NCI-H2171 (cell line): Measurements from ENCODE around the gene VEGFA.

Source experiments
- DNase-seq: peaks from one replicate; lab custom pipeline; 2025; lab: John Stamatoyannopoulos, UW

The VEGFA gene

DNA sequence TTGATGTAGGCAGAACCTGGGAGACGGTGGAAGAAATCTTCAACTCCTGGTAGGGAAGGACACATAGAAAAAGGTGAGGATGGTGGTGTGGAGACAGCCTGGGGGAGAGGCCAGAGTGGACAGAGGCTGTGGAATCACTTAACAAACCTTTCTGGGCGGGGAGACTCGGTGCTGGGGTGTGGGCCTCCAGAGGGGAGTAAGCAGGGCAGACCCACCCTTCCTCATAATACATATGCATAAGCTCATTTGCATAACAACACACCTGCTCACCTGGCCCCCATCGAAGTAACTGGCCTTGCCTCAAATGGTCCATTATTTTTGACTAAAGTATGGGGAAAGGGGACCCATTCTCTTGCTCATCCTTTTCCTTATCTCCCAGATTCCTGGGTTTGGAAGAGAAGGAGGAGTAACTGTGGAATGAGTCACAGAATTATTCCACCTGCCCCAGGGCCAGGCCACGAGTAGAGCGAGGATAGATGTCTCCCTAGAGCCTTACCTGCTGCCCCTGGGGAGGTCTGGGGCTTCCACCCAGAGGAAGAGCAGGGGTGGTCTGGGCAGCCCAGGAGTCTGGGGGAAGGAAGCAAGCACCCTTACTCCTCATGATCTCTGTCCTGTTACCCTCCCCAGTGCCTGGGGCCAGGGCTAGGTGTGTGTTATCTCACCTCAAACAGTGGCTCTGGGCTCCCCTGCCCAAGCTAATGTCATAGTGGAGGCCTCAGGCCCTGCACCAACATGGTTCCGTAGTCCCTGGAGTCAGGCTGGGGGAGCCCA, 10.7 kb upstream of the VEGFA start:
- DNase-seq: no peak

DNA sequence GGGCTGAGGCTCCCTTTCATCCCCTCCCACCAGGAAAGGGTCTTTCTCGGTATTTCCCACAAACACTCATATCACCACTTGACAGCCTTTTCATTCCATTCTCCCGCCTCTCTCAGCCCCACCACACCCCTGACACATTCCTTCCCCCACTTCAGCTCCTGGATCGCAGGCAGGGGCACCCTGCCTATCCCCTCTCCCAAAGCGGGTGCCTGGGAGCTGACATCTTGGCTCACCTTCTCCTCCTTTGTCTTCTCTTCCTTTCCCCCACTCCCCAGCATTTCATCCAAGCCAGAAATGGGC, 10.2 kb upstream of the VEGFA start:
- no peak for DNase-seq

DNA sequence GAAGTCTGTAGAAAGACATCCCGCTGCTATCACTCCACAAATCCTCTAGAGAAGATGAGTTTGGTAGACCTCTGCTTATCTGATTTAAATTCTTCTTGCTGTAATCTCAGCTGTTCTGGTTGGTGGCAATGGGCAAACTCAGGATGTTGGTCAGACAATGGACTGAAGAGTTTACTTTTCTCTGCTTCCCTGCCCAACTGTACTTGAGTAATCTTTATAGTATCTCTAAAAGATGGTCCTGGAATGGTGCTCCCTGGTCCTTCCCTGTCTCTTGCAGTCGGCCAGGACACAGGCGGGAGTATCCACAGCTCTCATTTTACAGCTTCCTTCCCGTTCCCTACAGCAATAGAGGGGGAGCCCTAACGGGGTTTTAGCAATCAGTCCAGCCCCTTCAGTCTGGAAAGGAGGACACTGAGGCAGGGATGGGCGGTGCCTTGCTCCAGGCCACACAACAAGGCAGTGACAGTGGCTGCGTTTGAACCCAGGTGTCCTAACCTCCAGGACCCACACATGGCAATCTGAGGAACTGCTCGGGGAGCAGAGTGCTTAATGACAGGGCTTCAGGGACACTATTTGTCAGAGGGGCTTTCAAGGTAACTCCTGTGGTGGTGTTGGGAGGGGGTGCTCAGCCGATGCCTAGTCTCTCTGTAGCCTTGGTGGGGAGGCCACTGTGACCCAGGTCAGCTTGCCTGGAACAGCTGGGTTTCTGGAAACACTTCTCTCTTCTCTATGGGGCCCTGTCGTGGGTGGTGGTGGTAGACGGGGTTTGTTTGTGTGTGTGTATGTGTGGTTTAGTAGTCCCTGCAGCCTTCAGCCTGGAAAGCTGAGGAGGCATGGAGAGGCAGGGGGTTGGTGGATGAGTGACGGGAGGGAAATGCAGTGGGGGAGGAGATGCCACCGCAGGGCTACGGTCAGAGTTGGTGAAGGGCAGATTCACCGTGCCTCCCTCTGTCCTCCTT, 9.5 kb upstream of the VEGFA start:
- no peak for DNase-seq

DNA sequence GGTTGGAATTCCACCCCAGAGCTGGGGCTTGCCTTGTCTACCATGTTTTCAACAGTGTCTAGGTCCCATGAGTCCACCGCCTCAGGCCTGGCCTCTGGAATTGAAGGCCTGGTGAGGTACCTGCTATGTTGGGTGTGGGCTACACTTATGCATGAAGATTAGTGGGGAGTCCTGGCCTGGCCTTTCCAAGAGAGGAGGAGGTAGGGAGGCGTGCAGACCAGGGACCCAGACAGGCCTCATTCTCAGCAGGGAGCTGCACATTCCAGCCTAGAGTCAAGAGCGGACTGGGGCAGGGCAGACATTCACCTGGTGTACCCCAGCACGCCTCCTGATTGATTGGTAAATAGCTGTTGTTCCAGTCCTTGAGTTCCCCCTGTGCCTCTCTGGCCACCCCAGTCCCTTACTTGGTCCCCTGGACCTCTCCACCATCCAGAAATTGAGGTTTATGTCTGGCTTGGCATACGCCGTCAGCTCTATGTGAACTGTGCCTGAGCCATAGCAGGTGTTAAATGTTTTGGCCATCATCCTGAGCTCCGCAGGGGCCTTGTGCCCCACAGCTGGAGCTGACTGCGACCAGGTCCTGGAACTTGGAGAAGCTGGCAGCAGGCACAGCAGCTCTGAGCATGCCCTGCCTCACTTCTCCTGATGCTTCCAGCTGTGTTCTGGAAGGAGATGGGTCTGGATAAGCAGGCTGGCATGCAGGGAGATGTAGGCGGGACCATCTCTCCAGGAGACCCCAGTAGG, 8.2 kb upstream of the VEGFA start:
- no peak for DNase-seq

DNA sequence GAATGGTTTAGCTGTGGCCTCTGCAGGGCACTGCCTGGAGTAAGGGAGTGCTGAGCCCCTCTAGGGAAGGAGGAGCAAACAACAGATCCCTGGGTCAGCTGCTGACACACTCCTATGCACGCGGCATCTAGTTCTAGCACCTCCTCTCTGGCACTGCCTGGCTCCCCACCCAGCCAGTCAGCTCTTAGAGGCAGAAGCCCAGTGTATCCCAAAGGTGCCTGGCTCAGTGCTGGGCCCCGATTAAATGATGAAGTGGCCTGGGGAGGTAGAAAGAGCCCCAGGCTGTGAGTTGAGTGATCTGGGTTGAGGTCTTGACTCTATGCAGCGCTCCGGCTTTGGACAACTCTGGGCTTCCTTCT, 7.6 kb upstream of the VEGFA start:
- no peak for DNase-seq

DNA sequence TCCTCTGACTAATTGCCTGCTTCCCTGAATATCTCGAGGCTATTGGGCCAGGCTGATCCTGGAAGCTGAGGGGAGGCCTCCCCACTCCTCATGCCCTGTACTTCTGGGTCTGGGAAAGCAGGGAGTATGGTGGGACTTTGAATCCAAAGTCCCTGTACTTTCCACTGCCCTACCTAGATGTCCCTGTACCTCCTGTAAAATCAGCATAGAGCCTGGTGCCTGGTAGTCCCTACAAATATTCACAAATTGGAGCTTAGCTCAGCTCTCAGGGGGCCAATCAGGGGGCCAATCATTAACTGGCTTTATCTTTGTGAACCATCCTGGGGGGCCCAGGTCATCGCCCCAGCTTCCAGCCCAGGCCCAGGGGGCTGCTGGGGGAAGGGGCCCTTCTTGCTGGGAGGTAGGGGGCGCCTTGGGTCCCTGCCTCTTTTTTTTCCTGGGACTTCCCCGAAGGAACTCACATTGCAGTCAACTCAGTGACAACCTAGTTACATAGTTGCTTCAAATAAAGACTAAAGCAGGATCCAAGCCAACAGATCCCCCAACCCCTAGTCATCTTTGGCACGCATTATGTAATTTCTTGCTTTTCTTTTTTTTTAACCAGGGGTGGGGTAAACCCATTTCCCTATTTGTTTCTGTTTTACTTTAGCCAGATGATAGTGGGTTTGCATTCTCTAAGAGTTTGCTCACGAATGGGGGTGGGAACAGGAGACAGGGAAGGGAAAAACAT, 6.9 kb upstream of the VEGFA start:
- DNase-seq: no peak

DNA sequence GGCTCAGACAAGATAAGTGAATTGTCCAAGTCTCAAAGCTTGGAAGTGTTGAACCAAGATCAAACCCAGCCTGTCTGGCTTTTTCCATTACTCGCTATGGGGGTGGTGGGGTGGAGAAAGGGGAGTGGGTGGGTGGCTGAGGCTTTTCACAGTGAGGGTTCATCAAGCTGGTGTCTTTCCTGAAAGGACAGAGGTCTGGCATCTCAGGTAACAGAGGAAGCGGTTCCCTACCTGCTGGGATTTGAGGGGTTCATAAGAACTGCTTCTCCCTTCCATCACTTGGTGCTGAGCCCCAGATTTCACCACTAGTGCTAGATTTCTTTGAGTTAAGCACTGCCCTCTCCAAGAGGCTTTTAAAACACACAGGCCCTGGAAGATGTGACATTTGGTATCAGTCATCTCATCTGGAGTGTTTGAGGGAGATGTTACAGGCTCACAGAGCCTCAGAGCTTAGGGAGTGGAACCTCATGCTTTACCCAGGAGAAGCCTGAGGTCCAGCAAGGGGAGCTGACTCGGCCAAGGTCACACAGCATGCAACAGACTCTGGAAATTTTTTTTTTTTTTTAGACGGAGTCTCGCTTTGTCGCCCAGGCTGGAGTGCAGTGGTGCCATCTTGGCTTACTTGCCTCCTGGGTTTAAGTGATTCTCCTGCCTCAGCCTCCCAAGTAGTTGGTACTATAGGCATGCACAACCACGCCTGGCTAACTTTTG, 6.0 kb upstream of the VEGFA start:
- DNase-seq: no peak

DNA sequence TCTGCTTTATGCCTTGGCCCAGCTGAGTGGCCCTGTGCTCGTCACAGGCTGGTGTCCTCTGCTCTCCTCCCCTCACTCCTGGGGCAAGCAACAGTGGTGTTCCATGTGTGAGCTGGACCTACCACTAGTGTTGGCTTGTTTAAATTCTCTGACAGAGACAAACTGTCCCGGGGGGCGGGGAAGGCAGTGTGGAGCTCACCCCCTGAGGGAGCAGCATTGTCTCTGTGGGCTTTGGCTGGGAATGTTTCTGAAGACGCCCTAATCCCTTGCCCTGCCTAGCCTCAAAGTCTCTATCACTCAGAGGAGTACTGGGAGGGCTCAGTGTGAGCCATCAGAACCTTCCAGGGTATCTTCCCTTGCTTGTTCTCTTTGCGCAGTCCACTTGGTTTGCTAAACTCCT, 5.2 kb upstream of the VEGFA start:
- DNase-seq: no peak

DNA sequence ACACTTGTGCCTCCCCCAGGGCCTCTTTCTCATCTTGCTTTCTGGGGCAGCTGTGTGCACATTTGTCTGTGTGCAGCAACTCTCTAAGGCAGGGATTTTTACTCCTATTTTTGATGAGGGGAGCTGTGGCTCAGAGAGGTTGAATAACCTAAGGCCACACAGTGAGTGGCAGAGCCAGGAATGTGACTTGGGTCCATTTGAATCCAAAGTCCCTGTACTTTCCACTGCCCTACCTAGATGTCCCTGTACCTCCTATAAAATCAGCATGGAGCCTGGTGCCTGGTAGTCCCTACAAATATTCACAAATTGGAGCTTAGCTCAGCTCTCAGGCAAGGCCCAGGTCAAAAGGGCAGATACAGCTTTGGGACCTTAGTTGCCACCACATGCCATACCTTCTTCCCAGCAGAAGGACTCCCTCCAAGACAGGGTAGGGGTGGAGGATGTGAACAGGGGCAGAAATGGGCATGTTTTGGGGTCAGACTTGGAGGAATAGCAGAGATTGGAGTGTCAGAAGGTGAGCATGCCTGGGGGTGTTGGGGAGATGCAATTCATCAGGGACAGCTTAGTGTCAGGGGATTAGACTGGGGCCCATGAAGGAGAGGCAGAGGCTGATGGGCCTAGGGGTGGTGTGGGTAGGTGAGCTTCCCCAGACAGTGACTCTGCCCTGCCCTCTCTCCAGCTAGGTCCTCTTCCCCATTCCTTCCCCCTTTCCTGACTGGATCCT, 4.1 kb upstream of the VEGFA start:
- DNase-seq: no peak

DNA sequence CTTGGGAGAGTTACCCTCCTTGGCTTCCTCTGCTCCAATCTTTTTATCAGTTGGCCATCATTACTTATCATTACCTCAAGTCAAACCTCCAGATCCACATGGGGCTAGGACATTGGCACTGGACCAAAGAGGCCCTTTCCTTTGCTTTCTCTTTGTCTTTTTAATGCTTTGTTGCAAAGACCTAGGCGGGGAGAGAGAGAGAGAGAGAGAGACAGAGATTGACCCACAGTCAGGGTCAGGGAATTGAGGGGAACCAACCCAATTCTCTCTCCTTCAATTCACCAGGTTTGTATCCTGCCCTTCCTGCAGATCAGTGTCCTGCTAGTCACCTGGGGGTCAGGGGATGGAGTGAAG, 3.5 kb upstream of the VEGFA start:
- no peak for DNase-seq

DNA sequence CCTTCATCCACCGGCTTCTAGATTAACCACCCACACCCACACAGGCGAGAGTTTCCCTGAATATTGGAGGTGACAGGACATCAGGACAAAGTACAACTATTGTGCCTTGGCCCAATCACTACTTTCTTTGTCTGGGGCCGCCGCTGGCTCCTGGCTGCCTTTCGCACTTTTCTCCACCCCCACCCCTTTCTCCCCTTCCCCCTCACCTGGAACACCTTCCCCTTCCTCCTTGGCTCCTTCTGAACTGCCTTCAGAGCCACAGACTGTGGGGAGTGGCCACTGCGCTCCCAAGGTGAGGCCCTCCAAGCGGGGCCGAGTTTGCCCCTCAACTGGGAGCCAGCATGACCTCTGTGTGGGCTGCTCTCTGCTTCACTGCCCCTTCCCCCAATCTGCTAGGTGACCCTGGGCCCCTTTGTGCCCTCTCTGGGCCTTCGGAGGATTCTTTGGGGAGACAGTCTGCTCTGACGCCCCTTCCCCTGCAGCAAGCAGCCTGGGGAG, 3.0 kb upstream of the VEGFA start:
- DNase-seq: no peak

DNA sequence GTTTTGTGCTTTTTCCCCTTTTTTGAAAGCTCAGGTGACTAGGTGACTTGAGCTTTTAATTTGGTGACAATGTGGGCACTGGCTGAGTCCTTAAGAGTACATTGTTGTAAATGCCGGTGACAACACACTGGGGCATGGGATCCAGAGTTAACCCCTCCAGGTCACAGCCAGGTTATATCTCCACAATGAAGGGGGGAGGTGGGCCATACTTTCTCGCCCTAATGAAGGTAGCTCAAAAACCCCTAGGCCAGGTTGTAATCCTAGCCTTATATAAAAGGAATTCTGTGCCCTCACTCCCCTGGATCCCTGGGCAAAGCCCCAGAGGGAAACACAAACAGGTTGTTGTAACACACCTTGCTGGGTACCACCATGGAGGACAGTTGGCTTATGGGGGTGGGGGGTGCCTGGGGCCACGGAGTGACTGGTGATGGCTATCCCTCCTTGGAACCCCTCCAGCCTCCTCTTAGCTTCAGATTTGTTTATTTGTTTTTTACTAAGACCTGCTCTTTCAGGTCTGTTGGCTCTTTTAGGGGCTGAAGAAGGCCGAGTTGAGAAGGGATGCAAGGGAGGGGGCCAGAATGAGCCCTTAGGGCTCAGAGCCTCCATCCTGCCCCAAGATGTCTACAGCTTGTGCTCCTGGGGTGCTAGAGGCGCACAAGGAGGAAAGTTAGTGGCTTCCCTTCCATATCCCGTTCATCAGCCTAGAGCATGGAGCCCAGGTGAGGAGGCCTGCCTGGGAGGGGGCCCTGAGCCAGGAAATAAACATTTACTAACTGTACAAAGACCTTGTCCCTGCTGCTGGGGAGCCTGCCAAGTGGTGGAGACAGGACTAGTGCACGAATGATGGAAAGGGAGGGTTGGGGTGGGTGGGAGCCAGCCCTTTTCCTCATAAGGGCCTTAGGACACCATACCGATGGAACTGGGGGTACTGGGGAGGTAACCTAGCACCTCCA, 2.2 kb upstream of the VEGFA start:
- DNase-seq: no peak

DNA sequence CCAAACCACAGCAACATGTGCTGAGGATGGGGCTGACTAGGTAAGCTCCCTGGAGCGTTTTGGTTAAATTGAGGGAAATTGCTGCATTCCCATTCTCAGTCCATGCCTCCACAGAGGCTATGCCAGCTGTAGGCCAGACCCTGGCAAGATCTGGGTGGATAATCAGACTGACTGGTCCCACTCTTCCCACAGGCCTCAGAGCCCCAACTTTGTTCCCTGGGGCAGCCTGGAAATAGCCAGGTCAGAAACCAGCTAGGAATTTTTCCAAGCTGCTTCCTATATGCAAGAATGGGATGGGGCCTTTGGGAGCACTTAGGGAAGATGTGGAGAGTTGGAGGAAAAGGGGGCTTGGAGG, 1.5 kb upstream of the VEGFA start:
- no peak for DNase-seq

DNA sequence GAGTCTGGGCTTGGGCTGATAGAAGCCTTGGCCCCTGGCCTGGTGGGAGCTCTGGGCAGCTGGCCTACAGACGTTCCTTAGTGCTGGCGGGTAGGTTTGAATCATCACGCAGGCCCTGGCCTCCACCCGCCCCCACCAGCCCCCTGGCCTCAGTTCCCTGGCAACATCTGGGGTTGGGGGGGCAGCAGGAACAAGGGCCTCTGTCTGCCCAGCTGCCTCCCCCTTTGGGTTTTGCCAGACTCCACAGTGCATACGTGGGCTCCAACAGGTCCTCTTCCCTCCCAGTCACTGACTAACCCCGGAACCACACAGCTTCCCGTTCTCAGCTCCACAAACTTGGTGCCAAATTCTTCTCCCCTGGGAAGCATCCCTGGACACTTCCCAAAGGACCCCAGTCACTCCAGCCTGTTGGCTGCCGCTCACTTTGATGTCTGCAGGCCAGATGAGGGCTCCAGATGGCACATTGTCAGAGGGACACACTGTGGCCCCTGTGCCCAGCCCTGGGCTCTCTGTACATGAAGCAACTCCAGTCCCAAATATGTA, 957 bp upstream of the VEGFA start:
- DNase-seq: no peak

DNA sequence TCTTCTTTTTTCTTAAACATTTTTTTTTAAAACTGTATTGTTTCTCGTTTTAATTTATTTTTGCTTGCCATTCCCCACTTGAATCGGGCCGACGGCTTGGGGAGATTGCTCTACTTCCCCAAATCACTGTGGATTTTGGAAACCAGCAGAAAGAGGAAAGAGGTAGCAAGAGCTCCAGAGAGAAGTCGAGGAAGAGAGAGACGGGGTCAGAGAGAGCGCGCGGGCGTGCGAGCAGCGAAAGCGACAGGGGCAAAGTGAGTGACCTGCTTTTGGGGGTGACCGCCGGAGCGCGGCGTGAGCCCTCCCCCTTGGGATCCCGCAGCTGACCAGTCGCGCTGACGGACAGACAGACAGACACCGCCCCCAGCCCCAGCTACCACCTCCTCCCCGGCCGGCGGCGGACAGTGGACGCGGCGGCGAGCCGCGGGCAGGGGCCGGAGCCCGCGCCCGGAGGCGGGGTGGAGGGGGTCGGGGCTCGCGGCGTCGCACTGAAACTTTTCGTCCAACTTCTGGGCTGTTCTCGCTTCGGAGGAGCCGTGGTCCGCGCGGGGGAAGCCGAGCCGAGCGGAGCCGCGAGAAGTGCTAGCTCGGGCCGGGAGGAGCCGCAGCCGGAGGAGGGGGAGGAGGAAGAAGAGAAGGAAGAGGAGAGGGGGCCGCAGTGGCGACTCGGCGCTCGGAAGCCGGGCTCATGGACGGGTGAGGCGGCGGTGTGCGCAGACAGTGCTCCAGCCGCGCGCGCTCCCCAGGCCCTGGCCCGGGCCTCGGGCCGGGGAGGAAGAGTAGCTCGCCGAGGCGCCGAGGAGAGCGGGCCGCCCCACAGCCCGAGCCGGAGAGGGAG, 580 bp downstream of the VEGFA start:
- DNase-seq: no peak

DNA sequence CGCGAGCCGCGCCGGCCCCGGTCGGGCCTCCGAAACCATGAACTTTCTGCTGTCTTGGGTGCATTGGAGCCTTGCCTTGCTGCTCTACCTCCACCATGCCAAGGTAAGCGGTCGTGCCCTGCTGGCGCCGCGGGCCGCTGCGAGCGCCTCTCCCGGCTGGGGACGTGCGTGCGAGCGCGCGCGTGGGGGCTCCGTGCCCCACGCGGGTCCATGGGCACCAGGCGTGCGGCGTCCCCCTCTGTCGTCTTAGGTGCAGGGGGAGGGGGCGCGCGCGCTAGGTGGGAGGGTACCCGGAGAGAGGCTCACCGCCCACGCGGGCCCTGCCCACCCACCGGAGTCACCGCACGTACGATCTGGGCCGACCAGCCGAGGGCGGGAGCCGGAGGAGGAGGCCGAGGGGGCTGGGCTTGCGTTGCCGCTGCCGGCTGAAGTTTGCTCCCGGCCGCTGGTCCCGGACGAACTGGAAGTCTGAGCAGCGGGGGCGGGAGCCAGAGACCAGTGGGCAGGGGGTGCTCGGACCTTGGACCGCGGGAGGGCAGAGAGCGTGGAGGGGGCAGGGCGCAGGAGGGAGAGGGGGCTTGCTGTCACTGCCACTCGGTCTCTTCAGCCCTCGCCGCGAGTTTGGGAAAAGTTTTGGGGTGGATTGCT, 1.3 kb downstream of the VEGFA start:
- DNase-seq: peak; percentile 41

DNA sequence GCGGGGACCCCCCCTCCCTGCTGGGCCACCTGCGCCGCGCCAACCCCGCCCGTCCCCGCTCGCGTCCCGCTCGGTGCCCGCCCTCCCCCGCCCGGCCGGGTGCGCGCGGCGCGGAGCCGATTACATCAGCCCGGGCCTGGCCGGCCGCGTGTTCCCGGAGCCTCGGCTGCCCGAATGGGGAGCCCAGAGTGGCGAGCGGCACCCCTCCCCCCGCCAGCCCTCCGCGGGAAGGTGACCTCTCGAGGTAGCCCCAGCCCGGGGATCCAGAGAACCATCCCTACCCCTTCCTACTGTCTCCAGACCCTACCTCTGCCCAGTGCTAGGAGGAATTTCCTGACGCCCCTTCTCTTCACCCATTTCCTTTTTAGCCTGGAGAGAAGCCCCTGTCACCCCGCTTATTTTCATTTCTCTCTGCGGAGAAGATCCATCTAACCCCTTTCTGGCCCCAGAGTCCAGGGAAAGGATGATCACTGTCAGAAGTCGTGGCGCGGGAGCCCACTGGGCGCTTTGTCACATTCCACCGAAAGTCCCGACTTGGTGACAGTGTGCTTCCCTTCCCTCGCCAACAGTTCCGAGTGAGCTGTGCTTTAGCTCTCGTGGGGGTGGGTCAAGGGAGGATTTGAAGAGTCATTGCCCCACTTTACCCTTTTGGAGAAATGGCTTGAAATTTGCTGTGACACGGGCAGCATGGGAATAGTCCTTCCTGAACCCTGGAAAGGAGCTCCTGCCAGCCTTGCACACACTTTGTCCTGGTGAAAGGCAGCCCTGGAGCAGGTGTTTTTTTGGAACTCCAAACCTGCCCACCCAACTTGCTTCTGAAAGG, 2.1 kb downstream of the VEGFA start:
- DNase-seq: peak; percentile 38
